Activated CD4-positive, alpha-beta T cell treated with anti-CD3 and anti-CD28 coated beads, Interleukin-10, Interleukin-2, amounts not matched to agents 100 ng/mL and 50 ng/mL, durations not matched to agents 16 hours and 8 hours (primary cell): ENCODE data around the gene CPSF3.
"Not testable (repeated sequence)": the region's sequence is repeated elsewhere in the genome, so short reads cannot be mapped to it uniquely, and the experiment has no call there.

ENCODE experiments used
- DNase-seq: peaks from one replicate; pipeline ENCODE4 v3.0.0-alpha.2; 2020

Gene CPSF3

GRCh38 chr2:9472511-9472910 is 49.1 kb downstream of the CPSF3 start:
- no peak for DNase-seq

- DNase-seq: peak; percentile 23
Observed at GRCh38 chr2:9473308-9473984, 50.0 kb downstream of the CPSF3 start.

GRCh38 chr2:9473985-9474360 is 50.5 kb downstream of the CPSF3 start:
- peak; percentile 65 for DNase-seq

- peak; percentile 71 for DNase-seq
Observed at GRCh38 chr2:9474361-9475057, 51.1 kb downstream of the CPSF3 start, which contains the start of gene IAH1. Gene IAH1, plus strand, starts transcription at chr2:9474551. Its CDS starts 16 bp downstream, at chr2:9474567.

- peak; percentile 23 for DNase-seq
Observed at GRCh38 chr2:9477914-9478313, 54.5 kb downstream of the CPSF3 start.

GRCh38 chr2:9478526-9478925 is 55.1 kb downstream of the CPSF3 start:
- no peak for DNase-seq

GRCh38 chr2:9480157-9480556 is 56.7 kb downstream of the CPSF3 start:
- no peak for DNase-seq

GRCh38 chr2:9483107-9483506 is 59.7 kb downstream of the CPSF3 start:
- no peak for DNase-seq

GRCh38 chr2:9484533-9484932 is 61.1 kb downstream of the CPSF3 start:
- no peak for DNase-seq

- DNase-seq: no peak
Observed at GRCh38 chr2:9488583-9489547, 65.4 kb downstream of the CPSF3 start.

GRCh38 chr2:9490789-9491188 is 67.3 kb downstream of the CPSF3 start:
- DNase-seq: no peak

GRCh38 chr2:9492927-9493326 is 69.5 kb downstream of the CPSF3 start:
- no peak for DNase-seq

- peak; percentile 46 for DNase-seq
Observed at GRCh38 chr2:9493478-9493877, 70.0 kb downstream of the CPSF3 start.

- DNase-seq: peak; percentile 37
Observed at GRCh38 chr2:9494081-9494480, 70.6 kb downstream of the CPSF3 start.

GRCh38 chr2:9497017-9497416 is 73.6 kb downstream of the CPSF3 start:
- DNase-seq: peak; percentile 34

GRCh38 chr2:9498210-9498609 is 74.8 kb downstream of the CPSF3 start:
- no peak for DNase-seq

GRCh38 chr2:9508931-9509330 is 85.5 kb downstream of the CPSF3 start:
- DNase-seq: no peak

- not testable (repeated sequence) for DNase-seq
Observed at GRCh38 chr2:9513946-9514345, 90.5 kb downstream of the CPSF3 start.

GRCh38 chr2:9517118-9517782 is 93.8 kb downstream of the CPSF3 start:
- no peak for DNase-seq

GRCh38 chr2:9518163-9518562 is 94.7 kb downstream of the CPSF3 start:
- DNase-seq: no peak

GRCh38 chr2:9518780-9519179 is 95.3 kb downstream of the CPSF3 start:
- DNase-seq: no peak

GRCh38 chr2:9519250-9519649 is 95.8 kb downstream of the CPSF3 start:
- peak; percentile 11 for DNase-seq
